ENCODE results near the gene WWP2. TPM values are rescaled to one million over a fixed set of nuclear protein-coding genes. Genes with fewer than 3 reads are reported as not detected.
A peak's percentile ranks its signal among the peaks of the same experiment; 100 is the strongest.

The WWP2 gene
- total RNA-seq, 4 donors from 2014 or later = 40.8 to 96.9 (median 84.3) TPM

GRCh38 chr16:69818891-69819545 lies 56.9 kb downstream of the WWP2 start:
- peaks cover 0 to 11% (median 4%) of the 10 kb centered on the region in 4 donors for H3K4me1 ChIP-seq
- DNase-seq (ENCODE audit: low spot score in 2 of 2) = no peak
- no peak overlapping the region for H3K4me3 ChIP-seq
- peaks cover 0 to 24% (median 0%) of the 10 kb centered on the region in 3 donors for H3K36me3 ChIP-seq
- no peak overlapping the region for H3K27ac ChIP-seq
- H3K27me3 ChIP-seq = no peaks in the 10 kb centered on the region
- 80 to 82% methylated on average over 8 of the region's 8 CpGs for WGBS, 2 donors
- TF ChIP-seq POLR2A (IDR thresholded peaks at IDR 0.05) = no peak
- TF ChIP-seq, protein P1, sequence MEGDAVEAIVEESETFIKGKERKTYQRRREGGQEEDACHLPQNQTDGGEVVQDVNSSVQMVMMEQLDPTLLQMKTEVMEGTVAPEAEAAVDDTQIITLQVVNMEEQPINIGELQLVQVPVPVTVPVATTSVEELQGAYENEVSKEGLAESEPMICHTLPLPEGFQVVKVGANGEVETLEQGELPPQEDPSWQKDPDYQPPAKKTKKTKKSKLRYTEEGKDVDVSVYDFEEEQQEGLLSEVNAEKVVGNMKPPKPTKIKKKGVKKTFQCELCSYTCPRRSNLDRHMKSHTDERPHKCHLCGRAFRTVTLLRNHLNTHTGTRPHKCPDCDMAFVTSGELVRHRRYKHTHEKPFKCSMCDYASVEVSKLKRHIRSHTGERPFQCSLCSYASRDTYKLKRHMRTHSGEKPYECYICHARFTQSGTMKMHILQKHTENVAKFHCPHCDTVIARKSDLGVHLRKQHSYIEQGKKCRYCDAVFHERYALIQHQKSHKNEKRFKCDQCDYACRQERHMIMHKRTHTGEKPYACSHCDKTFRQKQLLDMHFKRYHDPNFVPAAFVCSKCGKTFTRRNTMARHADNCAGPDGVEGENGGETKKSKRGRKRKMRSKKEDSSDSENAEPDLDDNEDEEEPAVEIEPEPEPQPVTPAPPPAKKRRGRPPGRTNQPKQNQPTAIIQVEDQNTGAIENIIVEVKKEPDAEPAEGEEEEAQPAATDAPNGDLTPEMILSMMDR (IDR thresholded peaks at IDR 0.05) = no peak
- H3K9me3 ChIP-seq = no peaks in the 10 kb centered on the region

GRCh38 chr16:69820926-69821541 lies 58.9 kb downstream of the WWP2 start:
- Histone ChIP-seq H3K36me3 (peaks cover 0 to 17% (median 0%) of the 10 kb centered on the region in 3 donors), H3K4me3 (peak overlapping the region in 2 of 4 donors; percentile 15 to 27), H3K9me3 (no peaks in the 10 kb centered on the region), H3K27ac (peak overlapping the region in 3 of 4 donors; percentile 43 to 86 (median 82)), H3K27me3 (no peaks in the 10 kb centered on the region), H3K4me1 (peaks cover 0 to 16% (median 4%) of the 10 kb centered on the region in 4 donors)
- DNase-seq (ENCODE audit: low spot score in 2 of 2) = no peak
- 25 to 59% methylated on average over 15 of the region's 15 CpGs for WGBS, 2 donors
- TF ChIP-seq POLR2A (IDR thresholded peaks at IDR 0.05) (peak in 1 of 2 donors; percentile 14), EP300 (IDR thresholded peaks at IDR 0.05) (peak in 1 of 2 donors; percentile 43)
- TF ChIP-seq, protein P1 (IDR thresholded peaks at IDR 0.05) = no peak

- peak overlapping the region in 2 of 4 donors; percentile 82 to 86 for H3K27ac ChIP-seq
- peaks cover 0 to 17% (median 0%) of the 10 kb centered on the region in 3 donors for H3K36me3 ChIP-seq
- no peak for DNase-seq (ENCODE audit: low spot score in 2 of 2)
- peaks cover 0 to 16% (median 4%) of the 10 kb centered on the region in 4 donors for H3K4me1 ChIP-seq
- no peaks in the 10 kb centered on the region for H3K27me3 ChIP-seq
- no peak for TF ChIP-seq EP300 (IDR thresholded peaks at IDR 0.05)
- TF ChIP-seq, protein P1 (IDR thresholded peaks at IDR 0.05) = no peak
- TF ChIP-seq POLR2A (IDR thresholded peaks at IDR 0.05) = no peak
- H3K9me3 ChIP-seq = no peaks in the 10 kb centered on the region
- H3K4me3 ChIP-seq = no peak overlapping the region
- 92 to 96% methylated on average over 6 of the region's 6 CpGs for WGBS, 2 donors
These were observed 59.7 kb downstream of the WWP2 start for GRCh38 chr16:69821844-69822173.

- 89 to 93% methylated on average over 11 of the region's 11 CpGs for WGBS, 2 donors
- Histone ChIP-seq H3K9me3 (no peaks in the 10 kb centered on the region), H3K27me3 (no peaks in the 10 kb centered on the region), H3K36me3 (peaks cover 0 to 14% (median 0%) of the 10 kb centered on the region in 3 donors), H3K4me1 (peaks cover 0 to 16% (median 4%) of the 10 kb centered on the region in 4 donors), H3K27ac (no peak overlapping the region), H3K4me3 (no peak overlapping the region)
- DNase-seq (ENCODE audit: low spot score in 2 of 2) = no peak
- TF ChIP-seq, protein P1 (IDR thresholded peaks at IDR 0.05) = no peak
- TF ChIP-seq EP300 (IDR thresholded peaks at IDR 0.05) (no peak), POLR2A (IDR thresholded peaks at IDR 0.05) (no peak)
These were observed 60.2 kb downstream of the WWP2 start for GRCh38 chr16:69822174-69822935.

All from tibial nerve (tissue), 4 donors.